Activated CD8-positive, alpha-beta memory T cell treated with anti-CD3 and anti-CD28 coated beads for 48 hours (primary cell): ENCODE results near the gene FLT1.

Source experiments
- DNase-seq, 3 experiments: peaks; one replicate each; pipeline ENCODE4 v3.0.0-alpha.2; 2020; ENCODE audit warnings: low read depth in 2 of 3, low spot score in 2 of 3

The FLT1 gene

GRCh38 chr13:28527629-28528028 is 32.7 kb upstream of the FLT1 start:
- DNase-seq: no peak

- DNase-seq: no peak
Measured at GRCh38 chr13:28526876-28527275, 31.9 kb upstream of the FLT1 start.

- DNase-seq: no peak
Measured at GRCh38 chr13:28522871-28523270, 27.9 kb upstream of the FLT1 start.

GRCh38 chr13:28513745-28514144 is 18.8 kb upstream of the FLT1 start:
- no peak for DNase-seq

- no peak for DNase-seq
Measured at GRCh38 chr13:28510542-28510941, 15.6 kb upstream of the FLT1 start.

- no peak for DNase-seq
Measured at GRCh38 chr13:28510066-28510465, 15.1 kb upstream of the FLT1 start.

- no peak for DNase-seq
Measured at GRCh38 chr13:28505543-28506135, 10.7 kb upstream of the FLT1 start.

GRCh38 chr13:28503182-28503967 is 8.4 kb upstream of the FLT1 start:
- DNase-seq: no peak

- DNase-seq: no peak
Measured at GRCh38 chr13:28501547-28501946, 6.6 kb upstream of the FLT1 start.

GRCh38 chr13:28499609-28500008 is 4.7 kb upstream of the FLT1 start:
- no peak for DNase-seq

- no peak for DNase-seq
Measured at GRCh38 chr13:28498481-28499115, 3.7 kb upstream of the FLT1 start.

GRCh38 chr13:28497143-28497876 is 2.4 kb upstream of the FLT1 start:
- DNase-seq: no peak

- DNase-seq: no peak
Measured at GRCh38 chr13:28496188-28496564, 1.2 kb upstream of the FLT1 start.

GRCh38 chr13:28495538-28496187 is 735 bp upstream of the FLT1 start:
- no peak for DNase-seq

GRCh38 chr13:28494504-28494777 is 487 bp downstream of the FLT1 start:
- DNase-seq: no peak

GRCh38 chr13:28493740-28494503 is 1.0 kb downstream of the FLT1 start:
- peak in 1 of 3 experiments; percentile 12 for DNase-seq

- no peak for DNase-seq
Measured at GRCh38 chr13:28492569-28493367, 2.2 kb downstream of the FLT1 start.

- no peak for DNase-seq
Measured at GRCh38 chr13:28490061-28490460, 4.9 kb downstream of the FLT1 start.

- DNase-seq: no peak
Measured at GRCh38 chr13:28489524-28489931, 5.4 kb downstream of the FLT1 start.
